Erythroblast (primary cell): ENCODE results near the gene CEP192.

Source experiments
- GATA1 ChIP-seq: IDR thresholded peaks from 2 replicates; pipeline ENCODE4 v1.6.1; 2011; ENCODE audit warnings: low read depth, mild to moderate bottlenecking, control low read depth, low read length, moderate library complexity
- POLR2A ChIP-seq: IDR thresholded peaks from 2 replicates; pipeline ENCODE4 v1.6.1; 2011; ENCODE audit warnings: mild to moderate bottlenecking, low read length

- no peak for TF ChIP-seq POLR2A
- no peak for TF ChIP-seq GATA1
Measured at GRCh38 chr18:12943215-12943614, 47.9 kb upstream of the CEP192 start.
